ENCODE measurements around the gene STAT5B.

Gene STAT5B

DNA sequence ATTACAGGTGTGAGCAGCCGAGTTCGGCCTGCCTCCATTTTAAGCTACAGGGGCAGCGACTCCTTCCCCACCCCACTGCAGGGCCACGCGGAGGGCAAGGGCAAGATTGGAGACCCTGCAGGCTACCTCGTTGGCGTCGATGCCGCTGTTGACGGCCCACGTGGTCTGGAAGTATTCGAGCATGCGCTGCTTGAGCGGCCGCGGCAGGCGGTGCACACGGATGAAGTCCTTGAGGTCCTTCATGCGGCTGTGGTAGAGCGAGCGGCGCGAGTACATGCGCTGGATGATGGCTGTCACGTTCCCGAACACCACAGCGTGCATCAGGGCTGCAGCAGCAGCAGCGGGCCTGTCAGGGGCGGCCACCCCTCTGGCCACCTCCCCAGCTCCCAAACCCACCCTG is 106.8 kb downstream of the STAT5B start:
- DNase-seq: no peak

DNA sequence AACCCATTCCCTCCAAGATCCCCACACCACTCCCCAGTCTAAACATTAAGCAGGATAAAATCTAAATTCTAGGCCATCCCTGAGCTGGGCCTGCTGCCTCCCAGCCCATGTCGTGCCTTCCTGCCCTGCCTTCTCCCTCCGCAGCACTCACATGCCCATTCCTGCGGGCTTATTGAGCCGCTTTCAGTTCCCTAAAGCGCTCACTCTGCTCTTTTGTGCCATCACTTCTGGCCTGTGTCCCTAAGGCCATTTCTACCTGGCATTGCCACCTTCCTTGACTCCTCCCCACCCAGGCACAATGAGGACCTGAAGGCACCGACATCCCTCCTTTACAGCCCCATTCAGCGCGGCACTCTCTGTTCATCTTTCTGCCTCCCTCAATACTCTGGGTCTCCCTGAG is 108.4 kb downstream of the STAT5B start:
- peak; percentile 78 for DNase-seq

- DNase-seq: no peak
Observed at GRCh38 chr17:42166196-42166763, 109.9 kb downstream of the STAT5B start.

- DNase-seq: no peak
Observed at GRCh38 chr17:42165751-42166150, 110.4 kb downstream of the STAT5B start.

DNA sequence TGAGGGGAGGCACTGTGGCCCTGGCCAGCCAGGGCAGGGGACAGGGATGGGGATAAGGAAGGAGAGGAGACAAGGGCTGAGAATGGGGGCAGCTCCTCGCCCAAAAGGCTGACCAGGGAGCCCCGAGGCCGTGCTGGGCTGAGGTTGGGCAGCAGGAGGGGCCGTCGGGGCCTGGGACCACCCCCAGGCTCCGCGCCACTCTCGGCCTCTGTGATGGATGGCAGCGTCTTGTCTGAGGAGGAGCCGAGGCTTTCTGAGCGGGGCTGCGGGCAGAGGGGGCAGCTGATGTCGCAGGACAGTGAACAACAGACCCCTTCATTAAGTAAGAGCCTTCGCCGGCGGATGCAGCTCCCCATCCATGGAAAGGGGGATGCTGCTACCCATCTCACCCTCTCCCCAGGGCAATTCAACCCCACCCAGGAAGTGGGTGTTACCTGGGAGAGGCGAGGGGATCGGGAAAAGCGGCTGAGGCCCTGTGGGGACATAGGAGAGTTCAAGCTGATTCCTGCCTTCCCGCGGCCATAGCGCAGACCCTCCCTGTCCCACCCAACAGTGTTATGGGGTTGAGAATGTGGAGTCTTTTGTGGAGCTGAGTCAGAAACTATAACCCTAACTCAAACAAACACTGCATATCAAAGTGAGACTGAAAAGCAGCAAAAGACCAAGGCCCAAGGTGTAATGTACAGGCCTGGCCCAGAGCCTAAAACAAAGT is 112.3 kb downstream of the STAT5B start:
- no peak for DNase-seq

DNA sequence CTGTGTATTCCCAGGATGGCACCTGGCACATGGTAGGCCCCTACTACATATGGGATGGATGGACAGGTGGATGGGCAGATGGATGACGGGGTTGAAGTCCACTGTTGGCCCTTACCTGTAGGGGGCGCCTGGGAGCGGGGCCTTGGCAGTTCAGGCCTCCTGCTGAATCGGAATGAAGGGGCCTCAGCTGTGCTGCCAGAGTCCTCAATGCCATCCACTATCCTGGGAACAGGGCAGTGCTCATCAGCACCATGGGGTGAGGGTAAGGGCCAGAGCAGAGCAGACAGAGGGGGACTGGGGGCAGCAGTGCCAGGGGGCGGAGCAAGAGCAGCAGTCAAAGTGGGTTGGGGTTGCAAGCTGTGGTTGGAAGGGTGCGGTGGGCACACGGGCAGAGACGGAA is 113.1 kb downstream of the STAT5B start:
- DNase-seq: no peak

DNA sequence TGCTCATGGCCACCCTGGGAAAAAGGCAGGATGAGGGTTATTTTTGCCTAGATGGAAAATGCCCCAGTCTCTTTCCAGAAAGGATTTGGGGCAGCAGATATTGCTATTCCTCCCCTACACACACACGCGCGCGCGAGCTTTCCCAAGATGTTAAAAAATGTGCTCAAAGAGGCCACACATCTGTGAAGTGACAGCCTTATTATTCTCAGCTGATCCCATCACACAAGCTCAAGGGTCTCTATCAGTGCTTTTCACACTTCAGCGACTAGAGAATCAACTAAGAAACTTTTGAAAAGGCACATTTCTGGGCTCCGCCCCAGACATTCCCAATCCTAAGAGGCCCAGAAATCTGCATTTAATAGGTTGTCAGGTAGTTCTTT is 115.7 kb downstream of the STAT5B start:
- DNase-seq: no peak

- no peak for DNase-seq
Observed at GRCh38 chr17:42159796-42160530, 116.2 kb downstream of the STAT5B start.

DNA sequence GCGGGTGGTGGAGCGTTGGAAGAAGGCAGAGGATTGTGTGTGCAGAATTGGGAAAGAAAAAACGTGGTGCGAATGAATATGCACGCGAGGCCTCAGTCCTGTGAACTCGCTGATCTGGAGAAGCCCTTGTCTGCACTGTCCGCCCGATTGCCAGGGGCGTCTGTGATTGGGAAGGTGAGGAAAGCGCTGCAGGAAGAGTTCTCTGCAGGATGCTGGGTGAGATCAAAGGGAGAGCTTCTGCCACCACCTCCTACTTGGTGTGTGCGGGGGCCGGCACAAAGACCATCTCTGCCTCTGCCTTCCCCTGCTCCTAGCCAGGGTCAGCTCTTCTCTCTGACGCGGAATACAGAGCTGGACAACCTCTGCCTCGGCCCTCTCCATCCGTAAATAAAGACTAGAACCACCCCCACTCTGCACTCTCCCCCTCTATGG is 120.6 kb downstream of the STAT5B start:
- no peak for DNase-seq

DNA sequence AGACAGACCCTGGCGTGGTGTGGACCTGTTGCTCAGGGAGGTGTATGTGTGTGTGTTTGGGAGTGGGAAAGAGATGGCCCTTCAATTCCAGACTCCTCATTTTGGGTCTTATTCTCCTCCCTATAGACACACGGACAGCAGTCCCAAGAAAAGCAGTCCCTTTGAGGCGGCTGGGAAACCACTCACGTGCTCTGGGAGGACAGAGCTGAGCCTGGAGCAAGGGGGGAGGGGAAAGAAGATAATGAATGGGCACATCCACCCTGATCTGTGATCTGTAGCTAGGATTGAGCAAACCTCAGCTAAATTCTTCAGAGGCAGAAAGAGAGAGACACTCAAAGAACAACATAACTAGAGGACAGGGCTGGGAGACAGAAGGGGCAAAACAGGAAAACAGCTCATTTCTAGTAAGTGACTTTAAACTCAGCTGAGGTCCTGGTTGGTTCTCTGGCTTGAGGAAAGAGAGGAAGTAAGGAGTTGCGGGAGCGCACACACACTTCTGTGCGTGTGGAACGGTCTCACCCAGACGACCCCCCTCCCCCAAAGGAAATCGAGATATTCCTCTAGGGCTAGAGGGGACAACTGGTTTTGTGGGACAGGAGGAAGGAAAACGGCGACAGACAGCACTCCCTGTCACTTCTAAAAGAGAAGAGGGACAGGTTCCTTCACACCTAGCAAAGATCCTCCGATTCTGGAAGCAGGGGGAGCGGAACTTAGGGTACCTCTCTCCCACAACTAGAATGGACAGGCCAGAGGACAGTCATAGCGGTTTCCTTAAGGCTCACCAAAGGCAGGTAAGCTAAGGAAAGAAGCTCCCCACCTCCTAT is 122.1 kb downstream of the STAT5B start:
- DNase-seq: peak; percentile 65

Measured in MV-4-11 (cell line).